Activated CD8-positive, alpha-beta memory T cell treated with anti-CD3 and anti-CD28 coated beads for 4 hours (primary cell): Measurements from ENCODE around the gene CTAGE8.
"Not testable (repeated sequence)": the region's sequence is repeated elsewhere in the genome, so short reads cannot be mapped to it uniquely, and the experiment has no call there.

ENCODE experiments used
- DNase-seq, 2 donors: peaks; one replicate each; pipeline ENCODE4 v3.0.0-alpha.2; 2020; ENCODE audit warnings: low read depth in 2 of 2

Gene CTAGE8

GRCh38 chr7:144259067-144259466, 10.0 kb downstream of the CTAGE8 start:
- DNase-seq = not testable (repeated sequence)

DNA sequence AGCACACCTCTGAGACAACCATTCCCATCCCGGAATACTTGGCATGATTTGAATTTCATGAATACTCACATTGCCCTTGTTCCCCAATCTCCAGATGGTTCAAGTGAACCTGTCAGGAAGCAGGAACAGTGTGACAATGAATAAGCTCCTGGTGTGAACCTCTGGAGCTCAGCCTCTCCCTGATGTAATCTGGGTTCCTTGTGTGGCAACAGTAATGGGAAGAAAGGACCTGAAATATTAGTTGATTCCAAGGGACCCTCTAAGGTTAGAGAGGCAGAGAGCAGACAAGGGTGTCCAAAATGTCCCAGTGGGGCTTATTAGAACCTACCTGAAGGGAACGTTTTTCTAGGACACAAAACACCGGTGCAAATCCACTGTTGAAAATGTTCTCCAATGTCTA, 13.0 kb downstream of the CTAGE8 start:
- no peak for DNase-seq

- DNase-seq = no peak
Measured at GRCh38 chr7:144255471-144255897, 13.6 kb downstream of the CTAGE8 start.

- not testable (repeated sequence) for DNase-seq
Measured at GRCh38 chr7:144252307-144252706, 16.8 kb downstream of the CTAGE8 start.

- DNase-seq = not testable (repeated sequence)
Measured at GRCh38 chr7:144247674-144248330, 21.3 kb downstream of the CTAGE8 start.

DNA sequence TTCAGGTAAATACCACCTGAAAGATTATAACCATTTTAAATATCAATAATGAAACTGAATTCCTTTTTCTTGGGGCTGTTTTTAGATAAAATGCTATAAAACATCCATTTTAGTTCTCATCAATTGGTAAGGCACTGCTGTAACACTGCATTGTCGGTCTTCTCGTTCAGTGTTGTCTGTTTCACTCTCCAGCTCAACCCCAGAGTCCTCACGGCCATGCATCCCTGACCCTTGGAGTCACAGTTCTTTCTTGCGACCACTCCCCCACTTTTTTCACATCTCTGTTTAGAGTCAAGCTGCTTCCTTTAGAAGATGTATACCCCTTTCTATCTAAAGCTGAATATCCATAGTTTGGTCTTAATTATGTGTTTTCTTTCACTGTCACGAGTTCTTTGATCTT, 22.1 kb downstream of the CTAGE8 start:
- DNase-seq = not testable (repeated sequence)

- DNase-seq = not testable (repeated sequence)
Measured at GRCh38 chr7:144245372-144245771, 23.7 kb downstream of the CTAGE8 start.

- not testable (repeated sequence) for DNase-seq
Measured at GRCh38 chr7:144239365-144239764, 29.7 kb downstream of the CTAGE8 start, which contains the start of gene OR2A42. Gene OR2A42 (minus strand): TSS chr7:144239605. CDS start chr7:144232843, 6,762 bp downstream.

DNA sequence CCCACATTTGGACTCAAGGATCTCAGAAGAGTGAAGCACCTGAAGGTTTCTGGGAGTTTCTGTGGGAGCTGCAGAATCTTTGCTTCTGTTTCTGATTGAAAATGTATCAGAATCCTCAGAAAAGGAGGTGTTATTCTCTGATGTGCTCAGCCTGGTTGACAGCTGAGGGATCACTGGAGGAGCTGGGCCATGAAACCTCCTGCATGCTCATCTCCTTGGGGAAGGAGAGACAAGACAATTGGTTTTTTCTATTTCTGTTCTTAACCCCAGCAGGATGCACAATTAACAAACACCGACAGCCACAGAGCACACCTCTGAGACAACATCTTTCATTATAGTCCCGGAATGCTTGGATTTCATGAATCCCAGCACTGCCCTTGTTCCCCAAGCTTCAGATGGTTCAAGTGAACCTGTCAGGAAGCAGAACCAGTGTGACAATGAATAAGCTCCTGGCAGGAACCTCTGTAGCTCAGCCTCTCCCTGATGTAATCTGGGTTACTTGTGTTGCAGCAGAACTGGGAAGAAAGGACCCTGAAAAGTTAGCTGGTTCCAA, 30.5 kb downstream of the CTAGE8 start:
- not testable (repeated sequence) for DNase-seq

DNA sequence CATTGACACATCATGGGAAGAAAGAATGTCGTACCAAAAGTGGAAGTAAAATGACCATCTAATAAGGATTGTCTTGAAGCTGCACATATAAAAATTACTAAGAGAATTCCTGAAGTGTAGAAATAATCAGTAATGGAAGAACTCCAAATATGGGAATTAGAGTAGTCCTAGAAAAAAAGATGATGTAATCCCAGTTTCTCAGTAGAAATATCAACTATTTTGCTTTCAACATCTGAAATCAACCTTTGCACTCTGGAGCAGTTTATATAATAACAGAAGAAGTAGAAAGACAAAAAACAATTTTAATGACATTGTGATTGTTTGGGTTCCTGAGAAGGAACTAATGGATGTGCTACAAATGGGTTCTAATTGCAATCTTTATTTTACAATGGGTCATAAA, 36.0 kb downstream of the CTAGE8 start:
- DNase-seq = not testable (repeated sequence)

DNA sequence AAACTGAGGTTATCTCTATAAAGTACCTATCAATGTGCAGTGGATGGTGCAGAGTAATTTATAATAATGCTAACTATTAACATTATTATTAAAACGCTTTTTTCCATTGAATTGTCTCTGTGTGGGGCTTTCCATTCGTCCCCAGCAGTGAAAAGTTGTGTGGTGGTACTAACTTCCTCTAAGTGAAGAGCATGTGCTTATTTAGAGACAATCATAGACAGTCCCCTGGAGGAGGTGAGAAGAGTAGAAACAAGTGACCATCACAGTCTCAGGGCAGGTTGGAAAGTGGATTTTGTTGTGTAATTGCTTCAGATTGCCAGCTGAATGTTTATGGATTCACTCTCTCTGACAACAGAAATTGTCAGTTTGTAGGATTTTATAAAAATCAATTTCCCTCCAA, 38.1 kb downstream of the CTAGE8 start:
- not testable (repeated sequence) for DNase-seq

DNA sequence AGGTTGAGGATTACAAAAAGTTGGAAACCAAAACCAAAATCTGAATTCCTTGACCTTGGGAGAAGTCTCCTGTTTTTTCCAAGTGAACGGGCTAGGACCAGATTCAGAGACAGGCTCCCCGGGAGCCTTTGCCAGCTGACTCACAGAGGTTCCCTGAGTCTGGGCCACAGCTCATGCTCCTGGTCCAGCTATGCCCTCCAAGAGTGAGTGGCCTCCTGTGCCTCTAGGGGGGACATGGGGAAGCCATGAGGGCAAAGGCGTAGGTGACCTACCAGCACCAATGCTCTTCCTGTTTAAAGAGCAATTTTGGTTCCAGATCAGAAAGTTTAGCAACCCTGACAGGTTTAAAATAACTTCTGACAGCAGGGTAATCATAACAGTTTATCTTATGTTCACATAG, 40.3 kb downstream of the CTAGE8 start:
- not testable (repeated sequence) for DNase-seq

DNA sequence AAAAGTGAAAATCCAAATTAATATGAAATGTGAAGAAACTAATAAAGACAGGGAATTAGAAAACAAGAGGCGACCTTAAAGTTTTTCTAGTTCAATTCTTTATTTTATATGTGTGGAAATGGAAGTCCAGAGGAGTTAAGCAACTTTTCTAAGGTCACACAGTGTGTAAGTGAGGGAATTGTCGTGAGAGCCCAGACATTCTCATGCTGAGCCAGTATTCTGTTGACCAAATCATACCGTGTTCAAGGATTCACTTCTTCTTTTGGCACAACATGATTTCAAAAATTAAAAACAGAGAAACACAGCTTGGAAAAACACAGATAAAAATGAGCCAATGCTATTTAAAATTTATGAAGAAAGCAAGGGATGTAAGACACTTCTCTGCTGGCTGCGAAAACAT, 42.2 kb downstream of the CTAGE8 start:
- DNase-seq = not testable (repeated sequence)

GRCh38 chr7:144223675-144224074, 45.4 kb downstream of the CTAGE8 start:
- not testable (repeated sequence) for DNase-seq

GRCh38 chr7:144220531-144220930, 48.6 kb downstream of the CTAGE8 start:
- DNase-seq = not testable (repeated sequence)

DNA sequence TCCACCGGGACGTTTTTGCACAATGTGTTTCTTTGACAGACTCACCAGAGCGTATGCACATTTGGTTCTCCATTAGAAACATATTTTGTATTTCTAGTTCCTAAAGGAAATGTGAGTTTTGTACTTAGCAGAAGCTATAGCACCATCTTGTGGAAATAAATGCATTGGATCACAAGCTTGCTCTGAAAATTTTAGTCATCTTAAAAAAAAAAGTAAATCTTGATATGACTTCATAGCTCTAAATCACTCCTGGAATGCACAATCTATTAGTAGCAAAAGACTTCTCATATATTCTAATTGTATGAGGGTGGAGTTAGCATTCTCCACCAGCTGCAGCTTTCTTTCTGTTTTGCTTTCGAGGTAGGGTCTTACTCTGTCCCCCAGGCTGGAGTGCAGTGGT, 49.9 kb downstream of the CTAGE8 start:
- not testable (repeated sequence) for DNase-seq

GRCh38 chr7:144218581-144218980, 50.5 kb downstream of the CTAGE8 start:
- DNase-seq = not testable (repeated sequence)

DNA sequence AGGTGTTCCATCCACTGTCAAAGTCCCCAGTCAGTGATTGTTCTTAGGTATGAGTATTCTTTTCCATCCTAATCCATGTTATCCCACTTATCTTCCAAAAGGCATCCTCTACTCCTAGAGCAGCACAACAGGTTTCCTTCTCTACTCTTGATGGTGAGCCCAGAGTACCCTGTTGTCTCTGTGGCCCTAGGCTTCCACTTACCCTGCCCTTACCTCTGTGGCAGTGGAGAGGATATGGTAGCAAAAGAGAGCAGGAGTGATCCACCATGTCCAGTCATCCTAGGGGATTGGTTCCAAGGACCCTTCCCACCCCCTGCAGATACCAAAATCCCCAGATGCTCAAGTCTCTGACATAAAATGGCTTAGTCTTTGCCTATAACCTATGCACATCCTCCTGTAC, 51.9 kb downstream of the CTAGE8 start:
- not testable (repeated sequence) for DNase-seq
